ENCODE data around the gene CSNK1A1. TPM values are rescaled to one million over a fixed set of nuclear protein-coding genes. Genes with fewer than 3 reads are reported as not detected.

CSNK1A1 gene
- total RNA-seq, 1 donor from 2014 or later = 133 TPM

DNA sequence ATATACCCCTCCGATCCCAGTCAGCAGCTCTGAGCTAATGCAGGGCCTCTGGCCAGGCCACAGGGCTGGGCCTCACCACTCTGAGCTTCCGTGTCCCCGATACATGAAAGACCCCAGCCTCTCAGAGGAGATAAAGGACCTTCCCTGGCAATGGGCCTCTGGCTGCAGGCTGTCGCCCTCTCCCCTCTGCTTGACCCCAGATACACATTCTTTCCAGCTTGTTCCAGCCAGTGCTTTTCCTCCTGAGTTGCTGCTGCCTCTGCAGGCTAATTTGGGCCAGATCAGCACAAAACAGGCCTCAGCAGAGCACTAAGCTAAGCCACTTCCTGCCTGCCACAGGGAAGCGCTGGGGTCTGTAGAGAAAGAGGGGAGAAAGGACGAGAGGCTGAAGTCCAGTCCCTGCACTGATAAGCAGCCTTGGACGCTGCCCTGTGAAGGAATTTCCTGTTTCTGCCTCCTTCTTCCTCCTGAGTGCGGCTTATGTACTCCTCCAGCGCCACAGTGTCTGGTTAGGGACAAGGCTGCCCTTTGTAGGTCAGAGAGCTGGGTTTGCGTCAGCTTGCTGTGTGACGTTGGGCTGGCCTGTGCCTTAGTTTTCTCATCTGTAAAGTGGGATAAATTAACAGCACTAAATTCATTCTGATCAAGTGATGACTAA lies 99.1 kb downstream of the CSNK1A1 start:
- no peak for ATAC-seq (ENCODE audit: low read depth)
- H3K4me3 Mint-ChIP-seq = no peak overlapping the region
- no peaks in the 10 kb centered on the region for H3K27me3 Mint-ChIP-seq
- POLR2A ChIA-PET = no interaction called here
- no peaks in the 10 kb centered on the region for H3K9me3 Mint-ChIP-seq
- no peak overlapping the region for H3K27ac Mint-ChIP-seq
- DNase-seq = no peak
- CTCF ChIA-PET = no interaction called here
- TF ChIP-seq CTCF (IDR thresholded peaks at IDR 0.05) = no peak
- H3K36me3 Mint-ChIP-seq (ENCODE audit: low read depth) = no peaks in the 10 kb centered on the region
- no peaks in the 10 kb centered on the region for H3K4me1 Mint-ChIP-seq
- intact Hi-C loops (cut with micrococcal nuclease) = no loop called here

- intact Hi-C loops (cut with micrococcal nuclease) = no loop called here
- no peak overlapping the region for H3K27ac Mint-ChIP-seq
- no peak for TF ChIP-seq CTCF (IDR thresholded peaks at IDR 0.05)
- no peak for ATAC-seq (ENCODE audit: low read depth)
- no peaks in the 10 kb centered on the region for H3K4me1 Mint-ChIP-seq
- H3K36me3 Mint-ChIP-seq (ENCODE audit: low read depth) = no peaks in the 10 kb centered on the region
- H3K27me3 Mint-ChIP-seq = no peaks in the 10 kb centered on the region
- no peak overlapping the region for H3K4me3 Mint-ChIP-seq
- ChIA-PET CTCF (no interaction called here), POLR2A (no interaction called here)
- no peaks in the 10 kb centered on the region for H3K9me3 Mint-ChIP-seq
- no peak for DNase-seq
Observed at GRCh38 chr5:149450199-149450598, 101.0 kb downstream of the CSNK1A1 start.

GRCh38 chr5:149448831-149449714 lies 102.2 kb downstream of the CSNK1A1 start:
- H3K4me1 Mint-ChIP-seq = no peaks in the 10 kb centered on the region
- no peaks in the 10 kb centered on the region for H3K36me3 Mint-ChIP-seq (ENCODE audit: low read depth)
- intact Hi-C loops (cut with micrococcal nuclease) = no loop called here
- H3K4me3 Mint-ChIP-seq = no peak overlapping the region
- DNase-seq (no peak), ATAC-seq (ENCODE audit: low read depth) (no peak)
- no peak overlapping the region for H3K27ac Mint-ChIP-seq
- TF ChIP-seq CTCF (IDR thresholded peaks at IDR 0.05) = no peak
- ChIA-PET POLR2A (no interaction called here), CTCF (no interaction called here)
- H3K9me3 Mint-ChIP-seq = peaks cover 2% of the 10 kb centered on the region
- H3K27me3 Mint-ChIP-seq = no peaks in the 10 kb centered on the region

GRCh38 chr5:149448431-149448830 lies 102.8 kb downstream of the CSNK1A1 start:
- no peak overlapping the region for H3K27ac Mint-ChIP-seq
- H3K9me3 Mint-ChIP-seq = peaks cover 2% of the 10 kb centered on the region
- no peak for DNase-seq
- intact Hi-C loops (cut with micrococcal nuclease) = no loop called here
- TF ChIP-seq CTCF (IDR thresholded peaks at IDR 0.05) = no peak
- H3K4me1 Mint-ChIP-seq = no peaks in the 10 kb centered on the region
- no peak overlapping the region for H3K4me3 Mint-ChIP-seq
- CTCF ChIA-PET = no interaction called here
- no peaks in the 10 kb centered on the region for H3K36me3 Mint-ChIP-seq (ENCODE audit: low read depth)
- POLR2A ChIA-PET = no interaction called here
- no peak for ATAC-seq (ENCODE audit: low read depth)
- H3K27me3 Mint-ChIP-seq = no peaks in the 10 kb centered on the region
